Hematopoietic multipotent progenitor cell (in vitro differentiated cells): ENCODE results near the gene ABCD1. TPM values are rescaled to one million over a fixed set of nuclear protein-coding genes. Genes with fewer than 3 reads are reported as not detected.

Source experiments
- DNase-seq, 3 donors: peaks; one replicate each; pipeline ENCODE4 v3.0.0-alpha.2; 2011 to 2015; ENCODE audit warnings: low read depth in 2 of 3, low spot score in 2 of 3
- total RNA-seq: library from RNA; depleted of rRNA; stranded (reverse); fragments of >200 nt; gene quantifications from one replicate; pipeline ENCODE4 v1.2.3, GENCODE V29; 2012

The ABCD1 gene
- total RNA-seq, 1 donor, result 17.2 TPM

DNA sequence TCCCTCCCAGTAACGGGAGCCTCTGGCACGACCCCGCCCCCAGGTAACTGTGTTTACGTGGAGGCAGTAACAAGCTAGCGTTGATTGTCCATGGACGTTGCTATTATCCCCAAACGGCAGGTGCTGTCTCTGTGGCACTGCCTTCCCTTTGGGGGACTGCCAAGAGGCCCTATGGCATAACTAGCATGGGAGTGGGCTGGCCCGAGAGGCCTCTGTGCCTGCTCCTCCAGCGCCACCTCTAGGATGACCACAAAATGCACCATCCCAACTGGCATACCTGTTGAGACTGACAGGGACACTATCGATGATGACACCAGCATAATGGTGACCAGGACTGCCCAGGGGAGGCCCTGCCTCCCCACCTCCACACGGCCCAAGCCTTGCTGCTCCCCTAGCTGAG is 57.7 kb downstream of the ABCD1 start:
- no peak for DNase-seq

DNA sequence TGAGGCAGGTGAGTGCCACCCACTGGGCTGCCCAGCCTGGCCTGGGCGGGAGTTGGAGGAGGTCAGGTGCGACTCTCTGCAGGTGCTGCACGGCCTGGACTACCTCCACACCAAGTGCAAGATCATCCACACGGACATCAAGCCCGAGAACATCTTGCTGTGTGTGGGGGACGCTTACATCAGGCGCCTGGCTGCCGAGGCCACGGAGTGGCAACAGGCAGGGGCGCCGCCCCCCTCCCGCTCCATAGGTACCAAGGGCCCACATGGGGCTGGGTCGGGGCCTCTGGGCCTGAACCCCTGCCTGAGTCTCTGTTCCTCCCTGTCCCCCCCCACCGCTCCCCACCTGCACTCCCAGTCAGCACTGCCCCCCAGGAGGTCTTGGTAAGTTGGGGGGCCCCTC is 58.2 kb downstream of the ABCD1 start:
- DNase-seq, result no peak

DNA sequence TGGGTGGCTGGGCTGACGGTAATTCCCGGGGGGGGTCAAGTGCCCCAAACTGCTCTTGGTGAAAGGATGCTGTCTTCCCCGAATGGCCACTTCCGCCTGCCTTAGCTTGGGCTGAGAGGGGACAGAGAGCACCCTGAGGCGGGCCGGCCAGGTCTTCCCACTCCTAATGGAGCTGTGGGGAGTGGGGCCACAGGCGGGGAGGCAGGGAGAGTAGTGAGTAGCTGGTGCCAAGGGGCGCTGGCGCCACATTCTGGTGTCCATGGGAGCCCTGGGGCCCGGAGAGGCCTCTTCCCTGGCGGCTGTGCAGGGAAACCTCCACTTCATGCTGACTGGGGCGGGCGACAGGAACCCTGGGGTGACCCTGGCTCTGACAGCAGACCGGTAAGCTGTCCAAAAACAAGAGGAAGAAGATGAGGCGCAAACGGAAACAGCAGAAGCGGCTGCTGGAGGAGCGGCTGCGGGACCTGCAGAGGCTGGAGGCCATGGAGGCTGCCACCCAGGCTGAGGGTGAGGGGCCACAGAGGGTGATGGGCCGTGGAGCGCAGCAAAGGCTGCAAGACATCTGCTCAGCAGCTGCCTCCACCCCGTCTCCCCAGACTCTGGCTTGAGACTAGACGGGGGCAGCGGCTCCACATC is 58.8 kb downstream of the ABCD1 start:
- DNase-seq, result no peak

DNA sequence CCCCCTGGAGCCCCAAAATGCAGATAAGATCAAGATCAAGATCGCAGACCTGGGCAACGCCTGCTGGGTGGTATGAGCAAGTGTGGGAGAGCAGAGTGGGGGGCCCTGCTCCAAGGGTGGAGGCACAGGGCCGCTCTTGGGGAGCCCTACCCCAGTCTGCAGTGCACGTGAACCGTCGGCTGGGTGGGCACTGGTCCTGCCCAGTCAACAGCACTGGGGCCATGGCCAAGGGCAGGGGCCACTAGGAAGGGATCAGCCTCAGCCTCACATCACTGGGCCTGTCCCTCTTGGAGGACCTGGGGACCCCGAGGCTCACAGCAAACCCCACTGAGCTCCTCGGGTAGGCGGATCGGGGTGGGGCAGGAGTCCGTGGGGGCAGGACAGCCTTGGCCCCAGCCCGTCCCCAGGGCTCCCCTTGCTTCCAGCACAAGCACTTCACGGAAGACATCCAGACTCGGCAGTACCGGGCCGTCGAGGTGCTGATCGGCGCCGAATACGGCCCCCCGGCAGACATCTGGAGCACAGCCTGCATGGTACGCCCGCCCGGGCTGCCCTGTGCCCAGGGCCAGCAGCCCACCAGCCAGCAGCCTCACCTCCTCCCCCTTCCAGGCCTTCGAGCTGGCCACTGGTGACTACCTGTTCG is 59.8 kb downstream of the ABCD1 start:
- DNase-seq, result no peak

DNA sequence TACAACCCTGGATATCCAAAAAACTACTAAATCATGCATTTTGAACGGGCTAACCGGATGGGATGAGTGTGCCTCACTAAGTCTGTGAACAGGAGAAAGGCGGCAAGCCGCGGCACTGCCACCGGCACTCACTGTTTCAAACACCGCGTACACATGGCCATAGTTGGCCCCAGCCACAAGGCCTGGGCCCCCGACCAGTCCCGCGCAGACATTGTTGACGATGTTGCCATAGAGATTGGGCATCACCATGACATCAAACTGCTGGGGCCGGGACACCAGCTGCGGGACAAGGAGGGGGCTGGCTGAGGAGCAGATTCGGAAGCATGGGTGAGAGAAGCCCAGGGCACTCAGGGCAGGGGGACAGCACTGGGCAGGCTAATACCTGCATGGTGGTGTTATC is 62.0 kb downstream of the ABCD1 start:
- no peak for DNase-seq

DNA sequence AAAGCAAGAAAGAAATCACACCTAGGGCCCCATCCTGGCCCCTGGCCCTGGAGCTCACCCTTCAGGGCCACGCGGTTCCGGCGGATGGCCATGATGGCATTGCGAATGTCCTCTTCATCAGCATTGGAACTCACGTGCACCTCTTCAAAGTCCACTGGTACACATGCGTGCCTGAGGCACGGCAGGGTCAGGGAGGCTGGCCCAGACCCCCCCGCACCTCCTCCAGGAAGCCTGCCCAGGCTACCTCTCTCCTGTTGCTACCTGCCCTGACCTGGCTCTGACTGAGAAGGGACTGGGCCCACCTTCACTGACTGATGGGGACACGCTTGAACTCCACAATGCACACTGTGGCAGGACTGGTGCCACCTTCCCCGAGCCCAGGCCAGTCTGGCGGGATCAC is 65.0 kb downstream of the ABCD1 start:
- DNase-seq, result no peak

DNA sequence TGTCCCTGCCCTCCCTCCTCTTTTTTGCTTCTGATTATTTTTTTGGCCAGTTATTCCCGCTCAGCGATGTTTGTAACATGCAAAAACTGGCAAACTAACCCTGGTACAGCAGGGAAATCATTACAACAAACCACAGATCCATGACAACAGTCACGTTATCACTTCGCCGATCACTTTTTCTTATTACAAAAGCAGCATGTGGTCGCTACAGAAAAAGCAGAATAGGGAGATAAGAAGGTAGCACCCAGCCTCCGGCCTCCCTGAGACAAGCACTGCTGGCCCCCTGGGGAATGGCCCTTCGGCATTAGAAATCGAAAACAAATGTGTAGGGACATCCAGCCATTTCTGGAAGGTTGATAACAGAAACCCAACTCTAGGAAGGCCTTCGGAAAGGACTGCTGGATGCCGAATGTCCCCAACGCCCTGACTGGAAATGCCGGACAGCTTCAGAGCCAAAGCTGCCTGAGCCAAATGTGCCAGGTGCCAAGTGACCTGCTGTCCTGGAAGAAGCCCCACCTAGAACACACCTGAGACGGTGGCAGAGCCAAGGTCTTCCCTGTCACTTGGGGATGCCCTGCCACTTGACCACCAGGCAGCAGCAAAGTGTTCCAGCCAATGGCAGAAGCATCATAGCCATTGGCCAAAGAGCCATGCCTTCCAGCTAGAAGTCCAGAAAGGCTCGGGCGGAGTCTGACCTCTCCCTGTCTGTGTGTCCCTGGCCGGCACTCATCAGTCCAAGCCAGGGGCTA is 66.6 kb downstream of the ABCD1 start:
- DNase-seq, result no peak

DNA sequence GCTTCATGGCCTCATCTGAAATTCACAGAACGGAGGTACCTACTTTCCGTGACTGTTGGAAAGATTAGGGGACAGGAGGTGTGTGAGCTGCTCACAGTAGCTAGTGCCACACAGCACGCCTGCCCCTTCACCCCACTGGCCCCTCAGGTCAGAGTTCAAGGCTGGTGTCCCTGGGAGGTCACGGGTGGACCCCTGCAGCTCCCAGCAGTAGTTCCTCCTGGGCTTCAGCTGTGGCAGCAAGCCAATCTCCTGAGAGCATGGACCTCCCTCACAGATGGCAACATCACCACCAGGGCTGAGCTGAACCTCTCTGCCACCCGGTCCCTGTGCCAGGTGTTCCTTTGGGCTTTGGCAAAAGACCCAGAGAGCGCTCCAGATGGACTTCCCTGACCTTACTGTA is 67.7 kb downstream of the ABCD1 start:
- DNase-seq, result no peak

DNA sequence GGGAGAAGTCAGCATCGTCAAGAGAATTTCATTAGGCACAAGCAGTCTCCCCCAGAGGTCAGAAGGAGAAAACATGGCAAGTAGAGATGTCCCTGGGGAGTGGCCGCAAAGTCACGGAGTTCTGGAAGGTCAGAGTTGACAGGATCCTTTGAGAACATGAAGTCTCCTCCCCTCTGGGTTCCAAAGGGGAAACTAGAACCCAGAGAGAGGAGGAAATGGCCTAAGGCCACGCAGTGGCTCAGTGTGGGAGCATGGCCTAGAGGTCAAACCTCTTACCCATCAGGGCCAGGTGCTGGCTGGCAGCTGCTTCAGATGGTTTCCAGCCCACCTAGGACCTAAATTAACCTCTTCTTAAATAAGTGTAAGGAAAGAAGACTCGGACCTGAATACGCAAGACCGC is 68.6 kb downstream of the ABCD1 start:
- no peak for DNase-seq

Other genes starting within 250 kb of the ABCD1 start
- gene BGN, start 229.9 kb upstream of the ABCD1 start, total RNA-seq, result not detected
- gene ATP2B3, start 207.2 kb upstream of the ABCD1 start, total RNA-seq, result not detected
- 32.3 TPM for gene CCNQ, start 125.7 kb upstream of the ABCD1 start, total RNA-seq
- not detected for gene DUSP9, start 77.7 kb upstream of the ABCD1 start, total RNA-seq
- not detected for gene PNCK, start 51.0 kb upstream of the ABCD1 start, total RNA-seq
- gene SLC6A8, start 36.9 kb upstream of the ABCD1 start, total RNA-seq, result 2.2 TPM
- gene BCAP31, start 469 bp upstream of the ABCD1 start, total RNA-seq, result 107 TPM
- 0.54 TPM for gene PLXNB3, start 39.4 kb downstream of the ABCD1 start, total RNA-seq
- gene SRPK3, start 56.2 kb downstream of the ABCD1 start, total RNA-seq, result 0.27 TPM
- 117 TPM for gene IDH3G, start 69.5 kb downstream of the ABCD1 start, total RNA-seq
- gene SSR4, start 69.8 kb downstream of the ABCD1 start, total RNA-seq, result 268 TPM
- under 0.01 TPM for gene PDZD4, start 105.7 kb downstream of the ABCD1 start, total RNA-seq
- gene L1CAM, start 161.3 kb downstream of the ABCD1 start, total RNA-seq, result under 0.01 TPM
- under 0.01 TPM for gene AVPR2, start 179.8 kb downstream of the ABCD1 start, total RNA-seq
- 242 TPM for gene ARHGAP4, start 201.4 kb downstream of the ABCD1 start, total RNA-seq
- 37.4 TPM for gene NAA10, start 210.2 kb downstream of the ABCD1 start, total RNA-seq
- 37.7 TPM for gene RENBP, start 219.8 kb downstream of the ABCD1 start, total RNA-seq
- 95.1 TPM for gene HCFC1, start 247.0 kb downstream of the ABCD1 start, total RNA-seq
- 15.6 TPM for gene TMEM187, start 247.9 kb downstream of the ABCD1 start, total RNA-seq